IPS DF 6.9 (cell line): ENCODE measurements around the gene SOX1.

Experiments
- DNase-seq: peaks from one replicate; pipeline ENCODE4 v3.0.0-alpha.2; 2013; ENCODE audit warnings: low read depth, low spot score
- H3K27ac ChIP-seq: one replicate; pipeline ENCODE4 v1.5.1; 2013; ENCODE audit warnings: low read length, control low read depth
- H3K27me3 ChIP-seq: 2 replicates; pipeline ENCODE4 v1.6.1; 2013; ENCODE audit warnings: mild to moderate bottlenecking, low read length; ENCODE audit not compliant: control insufficient read depth, insufficient read depth
- H3K36me3 ChIP-seq: 2 replicates; pipeline ENCODE4 v1.6.1; 2013; ENCODE audit warnings: low read length; ENCODE audit not compliant: control insufficient read depth, insufficient read depth
- H3K4me1 ChIP-seq: 2 replicates; pipeline ENCODE4 v1.6.1; 2013; ENCODE audit warnings: low read length; ENCODE audit not compliant: control insufficient read depth, insufficient read depth
- H3K4me3 ChIP-seq: 2 replicates; pipeline ENCODE4 v1.5.1; 2013; ENCODE audit warnings: mild to moderate bottlenecking, low read length
- H3K9me3 ChIP-seq: 2 replicates; pipeline ENCODE4 v1.6.1; 2013; ENCODE audit warnings: low read length, inconsistent platforms; ENCODE audit not compliant: control insufficient read depth, insufficient read depth
- WGBS: extraction: QIAGEN DNeasy Blood & Tissue Kit; methylation state at CpG from one replicate; pipeline ENCODE4 v1.1.7; 2013; ENCODE audit warnings: mixed read lengths, missing lambda C conversion rate; ENCODE audit not compliant: insufficient read length, insufficient coverage; 5-methylcytosine and 5-hydroxymethylcytosine counted together

SOX1 gene

GRCh38 chr13:112072534-112073244 is 5.7 kb downstream of the SOX1 start:
- no CpG with 5 or more reads among the region's 77 CpGs for WGBS
- Histone ChIP-seq H3K9me3 (no peaks in the 10 kb centered on the region), H3K27me3 (peaks cover 57% of the 10 kb centered on the region), H3K4me3 (peak overlapping the region; percentile 51; the same call in 1 of the 2 replicates), H3K36me3 (no peaks in the 10 kb centered on the region; the same call in 1 of the 2 replicates), H3K4me1 (peaks cover 3% of the 10 kb centered on the region; the same call in 1 of the 2 replicates), H3K27ac (no peak overlapping the region)
- DNase-seq, result no peak

- Histone ChIP-seq H3K27me3 (peaks cover 53% of the 10 kb centered on the region), H3K9me3 (no peaks in the 10 kb centered on the region), H3K4me1 (peaks cover 4% of the 10 kb centered on the region; the same call in 1 of the 2 replicates), H3K4me3 (peak overlapping the region; percentile 51; the same call in 1 of the 2 replicates), H3K27ac (no peak overlapping the region), H3K36me3 (no peaks in the 10 kb centered on the region)
- WGBS, result no CpG with 5 or more reads among the region's 77 CpGs
- DNase-seq, result no peak
These were observed 6.5 kb downstream of the SOX1 start for GRCh38 chr13:112073245-112074138.

GRCh38 chr13:112074139-112074865 is 7.4 kb downstream of the SOX1 start:
- peak overlapping the region; percentile 51; the same call in 1 of the 2 replicates for H3K4me3 ChIP-seq

GRCh38 chr13:112077729-112078128 is 10.8 kb downstream of the SOX1 start:
- no peaks in the 10 kb centered on the region for H3K36me3 ChIP-seq
- WGBS, result no CpG with 5 or more reads among the region's 3 CpGs
- DNase-seq, result no peak
- peaks cover 9% of the 10 kb centered on the region; the same call in 1 of the 2 replicates for H3K4me1 ChIP-seq
- H3K27me3 ChIP-seq, result peaks cover 24% of the 10 kb centered on the region
- no peak overlapping the region for H3K27ac ChIP-seq
- H3K4me3 ChIP-seq, result no peak overlapping the region
- no peaks in the 10 kb centered on the region for H3K9me3 ChIP-seq

More at GRCh38 chr13:112074139-112074865, 7.4 kb downstream of the SOX1 start:
- WGBS, result no CpG with 5 or more reads among the region's 17 CpGs
- Histone ChIP-seq H3K27me3 (peaks cover 47% of the 10 kb centered on the region), H3K27ac (no peak overlapping the region), H3K4me1 (peaks cover 9% of the 10 kb centered on the region; the same call in 1 of the 2 replicates), H3K36me3 (no peaks in the 10 kb centered on the region), H3K9me3 (no peaks in the 10 kb centered on the region)
- DNase-seq, result no peak

GRCh38 chr13:112078216-112078615 is 11.3 kb downstream of the SOX1 start:
- Histone ChIP-seq H3K9me3 (no peaks in the 10 kb centered on the region), H3K27me3 (peaks cover 24% of the 10 kb centered on the region), H3K4me1 (peaks cover 9% of the 10 kb centered on the region; the same call in 1 of the 2 replicates), H3K36me3 (no peaks in the 10 kb centered on the region), H3K27ac (no peak overlapping the region), H3K4me3 (no peak overlapping the region)
- DNase-seq, result no peak
- no CpG with 5 or more reads among the region's 16 CpGs for WGBS

- Histone ChIP-seq H3K36me3 (no peaks in the 10 kb centered on the region), H3K27me3 (peaks cover 24% of the 10 kb centered on the region), H3K4me1 (peaks cover 9% of the 10 kb centered on the region; the same call in 1 of the 2 replicates), H3K9me3 (no peaks in the 10 kb centered on the region), H3K4me3 (no peak overlapping the region), H3K27ac (no peak overlapping the region)
- no CpG with 5 or more reads among the region's 4 CpGs for WGBS
- no peak for DNase-seq
These were observed 12.1 kb downstream of the SOX1 start for GRCh38 chr13:112078879-112079531.

- no peaks in the 10 kb centered on the region; the same call in 1 of the 2 replicates for H3K9me3 ChIP-seq
- no peak overlapping the region for H3K4me3 ChIP-seq
- H3K4me1 ChIP-seq, result peaks cover 7% of the 10 kb centered on the region; the same call in 1 of the 2 replicates
- WGBS, result no CpG with 5 or more reads among the region's 6 CpGs
- peaks cover 19% of the 10 kb centered on the region for H3K27me3 ChIP-seq
- H3K27ac ChIP-seq, result no peak overlapping the region
- H3K36me3 ChIP-seq, result no peaks in the 10 kb centered on the region
- no peak for DNase-seq
These were observed 12.7 kb downstream of the SOX1 start for GRCh38 chr13:112079696-112080095.

- Histone ChIP-seq H3K36me3 (no peaks in the 10 kb centered on the region), H3K27ac (no peak overlapping the region), H3K27me3 (no peaks in the 10 kb centered on the region), H3K4me3 (no peak overlapping the region), H3K4me1 (peaks cover under 1% of the 10 kb centered on the region; the same call in 1 of the 2 replicates), H3K9me3 (no peaks in the 10 kb centered on the region; the same call in 1 of the 2 replicates)
- DNase-seq, result no peak
- WGBS, result no CpG with 5 or more reads among the region's 1 CpG
These were observed 17.0 kb downstream of the SOX1 start for GRCh38 chr13:112083971-112084370.

GRCh38 chr13:112092453-112092852 is 25.5 kb downstream of the SOX1 start:
- no peaks in the 10 kb centered on the region for H3K27me3 ChIP-seq
- no CpG with 5 or more reads among the region's 4 CpGs for WGBS
- H3K4me3 ChIP-seq, result no peak overlapping the region
- H3K36me3 ChIP-seq, result no peaks in the 10 kb centered on the region
- no peak overlapping the region for H3K27ac ChIP-seq
- no peaks in the 10 kb centered on the region for H3K4me1 ChIP-seq
- H3K9me3 ChIP-seq, result no peaks in the 10 kb centered on the region
- no peak for DNase-seq
